Keratinocyte (primary cell): ENCODE data around the gene BEST2. TPM values are rescaled to one million over a fixed set of nuclear protein-coding genes. Genes with fewer than 3 reads are reported as not detected.

Source experiments
- DNase-seq: peaks from one replicate; pipeline ENCODE4 v3.0.0-alpha.2; 2011; ENCODE audit warnings: low read depth, missing footprints, low spot score
- FAIRE-seq: peaks from 2 replicates; lab custom pipeline; 2011; peaks lifted over from hg19 to GRCh38; lab: Jason Lieb, UNC
- H2AFZ ChIP-seq: 2 replicates; pipeline ENCODE4 v1.6.0; 2012; ENCODE audit warnings: low read length, control low read depth, inconsistent platforms; ENCODE audit not compliant: control insufficient read depth
- H3K27ac ChIP-seq: 2 replicates; pipeline ENCODE4 v1.5.1; 2011; ENCODE audit warnings: low read length; ENCODE audit not compliant: control insufficient read depth, insufficient read depth
- H3K27me3 ChIP-seq: 3 replicates; pipeline ENCODE4 v1.6.0; 2011; ENCODE audit warnings: low read length; ENCODE audit not compliant: control insufficient read depth, insufficient read depth; ENCODE audit errors: extremely low read depth
- H3K36me3 ChIP-seq, 2 experiments: 2 replicates in 1 of 2; 3 replicates in 1 of 2; pipeline ENCODE4 v1.5.1; 2011; ENCODE audit warnings: low read length in 2 of 2, mild to moderate bottlenecking in 1 of 2; ENCODE audit not compliant: control insufficient read depth in 2 of 2, insufficient read depth in 2 of 2; ENCODE audit errors: extremely low read depth in 1 of 2
- H3K4me1 ChIP-seq: 3 replicates; pipeline ENCODE4 v1.5.1; 2011; ENCODE audit warnings: low read length; ENCODE audit not compliant: control insufficient read depth, insufficient read depth; ENCODE audit errors: extremely low read depth
- H3K4me2 ChIP-seq: 3 replicates; pipeline ENCODE4 v1.6.0; 2011; ENCODE audit warnings: low read depth, low read length; ENCODE audit not compliant: control insufficient read depth, insufficient read depth; ENCODE audit errors: extremely low read depth
- H3K4me3 ChIP-seq, 3 experiments: fragments of 200-600 bp in 1 of 3; sonication (generic) in 1 of 3; 2 replicates in 2 of 3; 3 replicates in 1 of 3; pipeline ENCODE4 v1.5.1; 2011 to 2016; ENCODE audit warnings: low read length in 3 of 3, mild to moderate bottlenecking in 3 of 3, control low read depth in 2 of 3, inconsistent platforms in 1 of 3, low read depth in 1 of 3, mixed read lengths in 1 of 3, mixed run types in 1 of 3, moderate library complexity in 1 of 3; ENCODE audit not compliant: control insufficient read depth in 2 of 3, insufficient read depth in 2 of 3; ENCODE audit errors: extremely low read depth in 1 of 3
- H3K79me2 ChIP-seq: 2 replicates; pipeline ENCODE4 v1.6.0; 2012; ENCODE audit warnings: low read length; ENCODE audit not compliant: control insufficient read depth, insufficient read depth
- H3K9ac ChIP-seq: 3 replicates; pipeline ENCODE4 v1.6.0; 2011; ENCODE audit warnings: low read length; ENCODE audit not compliant: control insufficient read depth, insufficient read depth; ENCODE audit errors: extremely low read depth
- H3K9me1 ChIP-seq: 3 replicates; pipeline ENCODE4 v1.6.0; 2011; ENCODE audit warnings: low read length; ENCODE audit not compliant: control insufficient read depth, insufficient read depth; ENCODE audit errors: extremely low read depth
- H3K9me3 ChIP-seq: 2 replicates; pipeline ENCODE4 v1.5.1; 2012; ENCODE audit warnings: low read depth, low read length; ENCODE audit not compliant: control insufficient read depth
- H4K20me1 ChIP-seq: 3 replicates; pipeline ENCODE4 v1.6.0; 2011; ENCODE audit warnings: low read length; ENCODE audit not compliant: control insufficient read depth, insufficient read depth; ENCODE audit errors: extremely low read depth
- CTCF ChIP-seq, 3 experiments: IDR thresholded peaks in 1 of 3; conservative IDR thresholded peaks in 1 of 3; optimal IDR thresholded peaks in 1 of 3; 2 replicates in 2 of 3; 3 replicates in 1 of 3; pipeline versions ENCODE3 to v1.5.1; 2011; ENCODE audit warnings: low read length in 3 of 3, mild to moderate bottlenecking in 3 of 3, moderate library complexity in 2 of 3, control low read depth in 1 of 3, inconsistent platforms in 1 of 3; ENCODE audit not compliant: insufficient read depth in 2 of 3; ENCODE audit errors: extremely low read depth in 1 of 3
- EZH2 ChIP-seq: IDR thresholded peaks from one replicate; pipeline ENCODE4 v1.6.1; 2012; ENCODE audit warnings: inconsistent platforms, mild to moderate bottlenecking, low read length, moderate library complexity
- dilution Hi-C: fragments of 300-500 bp; cut with MboI; formaldehyde crosslinking; loops from one replicate; pipeline ENCODE4 v1.7.0; 2020; ENCODE audit warnings: low sequenced_read_pairs; ENCODE audit not compliant: extremely low pct_ligation_motif_present
- polyA plus RNA-seq, 5 experiments: library from polyadenylated mRNA; depleted of rRNA in 3 of 5; stranded (reverse) in 3 of 5; stranded (forward) in 1 of 5; unstranded in 1 of 5; fragments of >200 nt; gene quantifications; 1 replicate in 1 of 5; 2 replicates in 3 of 5; 3 replicates in 1 of 5; pipeline versions ENCODE4 v1.2.1 to v1.2.3, GENCODE V29; 2011 to 2012; ENCODE audit warnings: missing spikeins in 2 of 5, low read depth in 1 of 5, low replicate concordance in 1 of 5

BEST2 gene
- polyA plus RNA-seq, 1 donor (not counting 4 experiments of a cell fraction or from before 2014, with no cell fraction given) = not detected

- Histone ChIP-seq H3K27ac (peak overlapping the region; percentile 81), H3K9ac (no peak overlapping the region), H3K9me1 (no peaks in the 10 kb centered on the region), H3K9me3 (no peaks in the 10 kb centered on the region), H3K36me3 (no peaks in the 10 kb centered on the region), H3K4me2 (peak overlapping the region; percentile 46), H4K20me1 (peaks cover 3% of the 10 kb centered on the region), H3K79me2 (peaks cover 6% of the 10 kb centered on the region), H3K27me3 (no peaks in the 10 kb centered on the region), H3K4me1 (peaks cover 73% of the 10 kb centered on the region), H3K4me3 (no peak overlapping the region), H2AFZ (no peak overlapping the region)
- no peak for FAIRE-seq
- TF ChIP-seq CTCF (optimal IDR thresholded peaks at IDR 0.05 in 1 of 3, IDR thresholded peaks at IDR 0.05 in 1 of 3, conservative IDR thresholded peaks at IDR 0.05 in 1 of 3; ENCODE audit: extremely low read depth in 1 of 3, insufficient read depth in 2 of 3, low read length in 3 of 3) (no peak), EZH2 (no peak)
- dilution Hi-C loops = no loop called here
- no peak for DNase-seq
Observed at GRCh38 chr19:12786952-12787351, 35.4 kb downstream of the BEST2 start.

GRCh38 chr19:12787458-12787857 lies 35.9 kb downstream of the BEST2 start:
- no peaks in the 10 kb centered on the region for H3K9me3 ChIP-seq
- TF ChIP-seq CTCF (optimal IDR thresholded peaks at IDR 0.05 in 1 of 3, IDR thresholded peaks at IDR 0.05 in 1 of 3, conservative IDR thresholded peaks at IDR 0.05 in 1 of 3; ENCODE audit: extremely low read depth in 1 of 3, insufficient read depth in 2 of 3, low read length in 3 of 3) = no peak
- TF ChIP-seq EZH2 = no peak
- H3K4me1 ChIP-seq = peaks cover 69% of the 10 kb centered on the region
- no peak overlapping the region for H3K27ac ChIP-seq
- no peaks in the 10 kb centered on the region for H3K27me3 ChIP-seq
- peaks cover 3% of the 10 kb centered on the region for H4K20me1 ChIP-seq
- FAIRE-seq (no peak), DNase-seq (no peak)
- H3K36me3 ChIP-seq = no peaks in the 10 kb centered on the region
- no peak overlapping the region for H3K4me2 ChIP-seq
- no peak overlapping the region for H2AFZ ChIP-seq
- no peaks in the 10 kb centered on the region for H3K9me1 ChIP-seq
- H3K79me2 ChIP-seq = peaks cover 11% of the 10 kb centered on the region
- dilution Hi-C loops = no loop called here
- H3K4me3 ChIP-seq = no peak overlapping the region
- H3K9ac ChIP-seq = no peak overlapping the region
